Daoy (cell line): ENCODE results near the gene TIAM2. TPM values are rescaled to one million over a fixed set of nuclear protein-coding genes. Genes with fewer than 3 reads are reported as not detected.
A peak's percentile ranks its signal among the peaks of the same experiment; 100 is the strongest.

Experiments used
- DNase-seq: peaks from one replicate; pipeline ENCODE4 v3.0.0-alpha.2; 2015; ENCODE audit warnings: low read depth
- total RNA-seq: library from RNA; depleted of rRNA; stranded (reverse); fragments of >200 nt; shearing (Covaris generic); gene quantifications from 2 replicates; pipeline ENCODE4 v1.2.3, GENCODE V29; 2014

TIAM2 gene
- total RNA-seq, 1 experiment from 2014 or later, result 16.9 TPM

DNA sequence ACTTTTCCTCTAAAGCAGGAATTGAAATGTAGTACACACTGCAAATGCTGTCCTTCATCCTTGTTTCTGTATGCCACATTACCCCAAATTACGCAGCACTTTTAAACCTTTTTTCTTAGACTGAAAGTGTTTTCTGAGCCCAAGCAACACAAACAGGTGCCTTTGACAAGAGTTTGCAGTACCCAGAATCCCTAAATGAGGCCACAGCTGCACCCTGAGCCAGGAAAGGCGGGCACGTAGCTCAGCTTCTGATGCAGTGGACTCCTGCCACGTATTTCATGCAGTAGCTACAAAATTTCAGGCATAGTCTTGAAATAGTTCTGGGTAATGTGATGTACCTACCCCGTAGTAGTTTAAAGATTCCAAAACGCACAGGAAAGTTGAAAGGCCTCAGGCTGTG, 237.7 kb downstream of the TIAM2 start:
- DNase-seq, result no peak

DNA sequence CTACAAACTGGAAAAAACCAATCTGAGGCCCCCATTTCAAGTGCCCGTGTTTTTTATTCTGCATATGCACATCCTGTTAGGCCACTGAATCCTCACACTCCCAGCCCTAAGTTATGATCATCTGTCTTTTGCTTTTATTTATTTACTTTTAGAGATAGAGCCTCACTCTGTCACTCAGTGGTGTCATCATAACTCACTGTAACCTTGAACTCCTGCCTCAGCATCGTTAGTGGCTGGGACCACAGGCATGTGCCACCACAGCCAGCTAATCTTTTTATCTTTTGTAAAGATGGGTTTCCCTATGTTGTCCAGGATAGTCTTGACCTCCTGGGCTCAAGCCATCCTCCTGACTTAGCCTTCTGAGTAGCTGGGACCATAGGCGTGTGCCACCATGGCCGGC, 239.1 kb downstream of the TIAM2 start:
- DNase-seq, result no peak

DNA sequence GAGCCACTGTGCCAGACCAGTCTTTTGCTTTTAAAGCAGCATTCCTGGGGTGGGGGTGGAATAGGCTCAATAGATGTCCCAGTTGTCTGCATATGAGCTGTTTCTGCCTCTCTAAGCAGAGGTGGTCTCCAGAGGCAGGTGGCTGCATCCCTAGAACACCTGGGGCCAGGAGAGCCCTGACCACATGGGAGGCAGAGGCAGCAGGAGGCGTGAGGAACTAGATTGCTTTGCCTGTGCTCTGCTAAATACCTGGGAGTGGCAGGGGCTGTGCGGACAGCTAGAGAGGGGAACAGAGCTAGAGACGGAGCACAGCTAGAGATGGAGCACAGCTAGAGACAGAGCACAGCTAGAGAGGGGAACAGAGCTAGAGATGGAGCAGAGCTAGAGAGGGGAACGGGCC, 239.6 kb downstream of the TIAM2 start:
- no peak for DNase-seq

DNA sequence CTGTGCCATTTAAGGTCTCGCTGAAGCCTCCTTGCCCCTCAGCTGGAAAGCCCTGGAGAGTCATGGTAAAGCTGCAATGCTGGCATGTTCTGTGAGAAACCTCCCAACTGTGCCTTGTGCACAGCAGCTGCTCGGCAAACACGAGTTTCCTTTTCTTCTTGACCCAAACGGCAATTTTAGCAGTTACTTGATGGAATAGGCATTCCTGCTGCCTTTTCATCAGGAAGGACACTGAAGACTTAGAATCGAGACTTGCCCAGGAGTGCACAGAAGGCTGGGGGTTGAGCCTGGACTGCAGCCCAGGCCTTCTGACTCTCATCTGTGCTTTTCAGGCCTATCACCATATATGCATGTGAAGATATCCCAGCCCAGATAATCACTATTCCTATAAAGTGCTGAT, 240.0 kb downstream of the TIAM2 start:
- DNase-seq, result no peak

DNA sequence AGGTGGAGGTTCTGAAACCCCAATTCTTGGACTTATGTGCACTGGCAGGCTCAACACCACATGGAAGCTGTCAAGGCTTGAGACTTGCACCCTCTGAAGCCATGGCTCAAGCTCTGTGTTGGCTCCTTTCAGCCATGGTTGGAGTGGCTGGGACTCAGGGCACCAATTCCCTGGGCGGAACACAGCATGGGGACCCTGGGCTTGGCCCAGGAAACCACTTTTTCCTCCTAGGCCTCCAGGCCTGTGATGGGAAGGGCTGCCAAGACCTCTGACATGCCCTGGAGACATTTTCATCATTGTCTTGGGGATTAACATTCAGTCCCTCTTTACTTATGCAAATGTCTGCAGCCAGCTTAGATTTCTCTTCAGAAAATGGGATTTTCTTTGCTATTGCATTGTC, 242.5 kb downstream of the TIAM2 start:
- no peak for DNase-seq

DNA sequence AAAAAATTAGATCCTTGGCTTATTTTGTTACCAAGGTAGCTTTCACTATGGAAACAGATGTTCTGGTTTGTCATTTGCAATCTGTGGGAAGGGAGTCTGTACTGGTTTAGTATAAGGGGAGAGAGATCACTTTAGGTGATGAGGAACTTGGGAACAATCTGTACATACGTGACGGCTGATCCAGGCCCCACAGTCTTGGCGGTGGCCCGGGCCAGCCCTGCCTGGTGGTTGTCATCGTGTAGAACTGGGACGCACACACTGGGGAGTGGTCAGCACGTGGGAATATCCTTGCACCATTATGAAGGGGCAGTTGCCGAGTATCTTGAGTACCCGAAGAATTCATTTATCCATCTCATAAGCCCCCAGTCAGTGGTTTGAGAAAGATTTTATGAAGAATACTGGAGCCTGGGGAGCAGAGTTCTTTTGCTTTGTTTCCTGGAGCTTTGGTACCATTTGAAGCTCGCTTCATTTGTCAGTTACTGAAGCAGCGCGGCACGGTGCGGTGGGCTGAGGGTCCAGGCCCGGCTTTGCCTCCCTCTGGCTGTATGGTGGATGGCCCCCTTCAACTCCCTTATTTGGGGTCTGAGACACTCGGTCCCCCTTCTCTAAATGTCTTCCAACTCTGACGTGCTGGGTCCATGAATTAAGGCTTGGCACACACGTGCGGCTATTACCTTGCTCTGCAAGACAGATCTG, 245.9 kb downstream of the TIAM2 start:
- no peak for DNase-seq

DNA sequence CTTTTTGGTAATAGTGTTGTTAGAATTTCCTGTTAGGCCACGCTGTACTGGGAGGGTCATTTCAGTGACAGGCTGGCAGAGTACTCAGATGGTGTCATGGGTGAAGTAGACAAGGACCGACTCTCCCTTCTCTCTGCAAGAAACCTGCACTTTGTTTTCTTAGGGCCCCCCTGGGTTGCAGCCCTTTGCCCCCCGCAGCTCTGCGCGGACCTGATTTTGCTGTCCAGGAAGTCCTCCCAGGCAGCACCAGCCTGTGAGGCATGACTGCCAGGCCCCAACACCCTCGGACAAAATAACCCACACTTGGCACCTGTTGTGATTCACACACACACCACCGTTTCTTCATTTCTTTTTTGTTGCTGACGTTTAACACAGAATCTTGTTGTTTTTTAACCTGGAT, 246.9 kb downstream of the TIAM2 start:
- no peak for DNase-seq

DNA sequence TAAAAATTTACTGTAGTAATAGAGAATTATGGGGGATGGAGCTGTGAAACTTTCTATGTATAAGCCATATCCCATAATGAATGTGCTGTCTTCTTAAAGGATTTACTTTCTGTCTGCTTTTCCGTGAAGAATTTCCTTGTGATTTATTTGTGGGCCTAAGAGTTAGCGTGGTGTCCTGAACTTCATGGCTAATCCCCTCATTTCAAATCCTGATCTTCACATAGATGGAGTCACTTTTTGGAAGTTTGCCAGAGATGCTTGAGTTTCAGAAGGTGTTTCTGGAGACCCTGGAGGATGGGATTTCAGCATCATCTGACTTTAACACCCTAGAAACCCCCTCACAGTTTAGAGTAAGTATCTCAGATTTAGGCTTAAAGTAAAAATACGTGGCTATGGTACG, 249.3 kb downstream of the TIAM2 start:
- no peak for DNase-seq

DNA sequence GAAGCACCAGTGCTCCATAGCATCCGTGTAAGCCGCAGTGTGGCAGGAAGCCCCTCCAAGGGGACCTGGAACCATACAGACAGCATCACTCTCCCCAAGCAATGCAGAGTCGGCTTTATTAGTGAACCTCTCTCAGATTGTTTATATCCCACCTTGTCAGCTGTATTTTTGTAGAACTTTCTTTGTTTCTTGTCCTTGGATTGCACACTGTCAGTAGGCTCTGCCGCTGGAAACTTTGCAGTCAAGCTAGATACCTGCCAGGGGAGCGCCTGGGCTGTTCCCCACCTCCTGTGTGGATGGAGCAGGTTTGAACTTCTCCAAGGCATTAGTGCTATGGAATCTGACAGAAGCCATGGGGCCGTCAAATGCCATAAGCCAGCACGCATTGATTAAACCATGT, 250.1 kb downstream of the TIAM2 start:
- DNase-seq, result no peak

DNA sequence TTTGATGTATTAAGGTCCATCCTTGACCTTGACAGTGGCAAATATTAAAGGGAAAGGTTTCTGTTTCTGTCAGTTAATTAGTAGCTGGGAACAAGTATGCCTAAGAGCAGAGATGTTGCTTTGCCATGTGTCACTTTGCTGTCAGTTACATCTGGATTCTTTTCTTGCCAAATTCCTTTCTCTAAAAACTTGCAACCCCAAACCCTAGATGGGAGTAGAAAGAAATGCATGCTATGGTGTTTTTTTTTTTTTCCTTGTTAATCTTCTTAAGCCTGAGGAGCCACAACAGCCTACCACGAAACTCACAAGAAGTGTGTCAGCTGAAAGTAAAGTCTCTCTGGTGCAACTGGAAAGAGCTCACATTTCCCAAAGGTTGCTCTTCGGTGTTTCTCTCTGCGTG, 250.7 kb downstream of the TIAM2 start:
- no peak for DNase-seq

DNA sequence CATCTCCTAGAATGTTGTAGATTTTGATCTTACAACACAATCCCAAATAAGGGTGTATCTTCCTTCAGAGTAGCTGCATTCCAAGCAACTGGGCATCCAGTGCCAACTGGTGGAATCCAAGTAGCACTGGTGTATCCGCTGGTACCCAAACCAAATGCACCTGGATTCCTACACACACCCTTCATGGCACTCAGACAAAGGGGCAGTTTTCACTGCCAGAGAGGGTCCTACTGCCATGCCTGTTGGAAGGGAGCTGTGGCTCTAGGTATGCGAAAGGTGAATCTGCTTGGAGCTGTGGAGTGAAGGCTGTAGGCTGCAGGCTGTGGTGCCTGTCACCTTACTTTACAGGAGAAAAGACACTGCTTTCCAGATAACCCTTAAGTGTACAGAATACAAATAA, 251.7 kb downstream of the TIAM2 start:
- DNase-seq, result no peak

DNA sequence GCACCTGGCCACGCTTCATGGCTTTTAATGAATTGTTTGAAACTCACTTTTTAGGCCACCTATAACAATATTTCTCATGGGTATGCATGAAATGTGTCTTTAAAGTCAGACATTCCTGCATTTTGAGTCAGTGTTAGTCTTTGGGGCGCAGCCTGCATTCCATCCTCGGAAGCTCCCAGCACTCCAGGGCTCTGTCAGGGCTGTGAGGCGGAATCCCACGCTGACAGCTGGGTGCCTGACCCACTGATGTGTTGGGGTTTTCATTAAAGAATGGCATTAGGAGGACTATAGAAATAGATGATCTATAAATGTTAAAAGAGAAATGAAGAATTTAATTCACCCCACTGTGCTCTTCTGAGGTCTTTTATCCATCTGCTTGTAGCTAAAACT, 252.5 kb downstream of the TIAM2 start:
- DNase-seq, result peak; percentile 63

DNA sequence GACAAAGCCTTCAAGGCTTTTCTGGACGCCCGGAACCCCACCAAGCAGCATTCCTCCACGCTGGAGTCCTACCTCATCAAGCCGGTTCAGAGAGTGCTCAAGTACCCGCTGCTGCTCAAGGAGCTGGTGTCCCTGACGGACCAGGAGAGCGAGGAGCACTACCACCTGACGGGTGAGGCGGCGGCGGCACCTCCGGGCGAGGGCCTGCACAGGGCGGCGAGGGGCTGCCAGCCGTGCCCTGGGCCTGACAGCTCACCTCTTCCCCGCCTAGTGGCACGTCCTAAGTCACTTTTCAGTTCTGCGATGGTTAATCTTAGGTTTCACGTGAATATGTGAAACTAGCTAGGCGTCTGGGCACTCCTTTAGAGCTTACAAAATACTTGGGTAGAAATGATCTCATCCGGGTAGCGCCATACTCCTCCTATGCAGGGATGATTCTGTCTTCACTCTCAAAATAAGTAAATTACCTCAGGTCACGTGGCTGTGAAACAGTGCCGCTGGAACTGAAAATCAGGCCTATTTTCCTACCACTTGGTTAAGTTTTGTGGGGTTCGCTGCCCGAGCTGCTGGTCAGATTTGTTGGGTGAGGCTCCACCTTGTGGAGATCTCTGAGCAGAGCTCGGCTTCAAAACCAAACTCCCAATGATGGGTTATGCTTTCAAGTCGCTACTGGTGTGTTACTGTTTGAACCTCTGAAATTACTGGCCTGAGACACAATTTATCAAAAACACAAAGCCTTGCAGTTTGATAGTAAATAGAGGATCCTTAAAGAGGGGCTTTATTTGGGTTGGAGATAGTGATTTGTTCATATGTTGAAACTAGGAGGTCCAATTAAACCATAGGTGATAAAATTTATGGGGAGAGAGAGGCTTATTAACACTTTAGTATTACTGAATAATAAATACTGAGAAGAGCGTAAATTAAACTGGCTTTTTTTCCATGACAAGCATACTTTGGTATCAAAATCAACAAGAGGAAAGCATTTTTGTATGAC, 253.2 kb downstream of the TIAM2 start:
- DNase-seq, result peak; percentile 59

DNA sequence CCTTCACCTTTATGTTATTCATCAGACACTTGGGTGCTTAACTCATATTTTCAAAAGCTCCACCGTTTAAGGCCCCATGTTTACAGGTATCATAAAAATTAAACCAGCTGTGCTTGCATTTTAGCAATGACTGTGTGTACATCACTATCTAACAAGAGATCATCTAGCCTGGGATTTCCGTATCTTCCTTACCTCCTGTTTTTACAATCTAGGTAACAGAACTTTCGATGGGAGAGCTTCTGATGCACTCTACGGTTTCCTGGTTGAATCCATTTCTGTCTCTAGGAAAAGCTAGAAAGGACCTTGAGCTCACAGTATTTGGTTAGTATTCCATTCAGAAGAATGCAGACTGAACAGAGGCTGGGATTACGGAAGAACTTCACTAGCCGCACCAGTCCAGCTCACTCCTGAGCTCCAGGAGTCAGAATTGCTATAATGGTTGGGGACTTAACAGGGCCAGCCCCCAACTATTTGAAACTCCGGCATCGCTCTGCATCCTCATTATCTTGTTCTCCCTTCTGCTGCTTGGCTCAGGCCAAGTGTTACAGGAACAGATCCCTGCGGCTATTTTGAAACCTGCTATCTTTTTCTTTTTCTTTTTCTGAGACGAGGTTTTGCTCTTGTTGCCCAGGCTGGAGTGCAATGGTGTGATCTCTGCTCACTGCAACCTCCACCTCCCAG, 255.7 kb downstream of the TIAM2 start:
- no peak for DNase-seq

DNA sequence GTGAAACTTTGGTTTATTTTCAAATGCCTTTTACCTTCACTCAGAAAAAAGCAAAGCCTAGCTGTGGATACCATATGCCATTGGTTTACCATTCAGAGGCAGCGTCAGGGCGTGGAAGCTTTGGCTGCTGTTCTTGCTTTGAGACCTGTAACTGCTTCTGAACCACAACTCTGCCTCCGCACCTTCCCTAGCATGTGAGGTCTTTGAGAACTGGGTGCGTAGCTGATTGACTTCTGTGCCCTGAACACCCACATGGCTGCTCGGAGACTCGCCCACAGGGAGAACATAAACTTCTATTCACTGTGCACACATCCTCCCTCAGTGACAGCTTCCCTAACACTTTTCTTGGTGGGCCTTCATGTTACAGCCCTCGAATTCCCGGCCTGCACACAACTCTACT, 257.5 kb downstream of the TIAM2 start:
- no peak for DNase-seq

DNA sequence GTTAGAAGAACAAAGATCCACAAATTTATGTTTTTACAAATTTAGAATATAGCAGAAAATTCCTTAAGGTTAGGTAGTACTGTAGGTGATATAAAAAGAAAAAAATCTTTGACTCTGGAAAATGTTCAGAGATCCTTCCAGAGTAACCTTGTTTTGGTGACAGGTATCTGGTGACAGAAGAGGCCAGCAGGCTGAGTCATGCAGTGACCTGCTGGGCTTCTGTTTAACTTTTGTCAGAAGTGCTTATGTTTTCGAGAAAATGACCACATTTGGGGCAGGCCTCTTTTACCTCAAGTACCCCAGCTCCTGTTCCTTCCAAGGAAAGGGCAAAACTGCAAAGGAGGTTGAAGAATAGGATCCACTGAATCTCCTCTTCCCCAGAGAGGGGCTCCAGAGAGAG, 258.2 kb downstream of the TIAM2 start:
- no peak for DNase-seq

DNA sequence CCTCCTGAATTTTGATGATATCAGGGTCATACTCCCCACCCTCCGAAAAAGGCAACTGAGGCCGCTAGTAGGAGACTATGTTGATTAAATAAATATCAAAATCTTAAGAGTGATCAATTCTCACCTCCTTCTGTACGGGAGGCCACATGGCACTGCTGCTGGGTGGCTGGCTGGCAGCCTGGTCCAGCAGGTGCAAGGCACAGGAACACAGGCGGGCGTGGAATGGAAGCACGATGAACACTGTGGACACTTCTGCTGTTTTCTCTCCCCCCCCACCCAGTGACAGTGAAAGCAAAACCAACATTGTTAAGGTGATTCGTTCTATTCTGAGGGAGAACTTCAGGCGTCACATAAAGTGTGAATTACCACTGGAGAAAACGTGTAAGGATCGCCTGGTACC, 259.0 kb downstream of the TIAM2 start:
- no peak for DNase-seq

DNA sequence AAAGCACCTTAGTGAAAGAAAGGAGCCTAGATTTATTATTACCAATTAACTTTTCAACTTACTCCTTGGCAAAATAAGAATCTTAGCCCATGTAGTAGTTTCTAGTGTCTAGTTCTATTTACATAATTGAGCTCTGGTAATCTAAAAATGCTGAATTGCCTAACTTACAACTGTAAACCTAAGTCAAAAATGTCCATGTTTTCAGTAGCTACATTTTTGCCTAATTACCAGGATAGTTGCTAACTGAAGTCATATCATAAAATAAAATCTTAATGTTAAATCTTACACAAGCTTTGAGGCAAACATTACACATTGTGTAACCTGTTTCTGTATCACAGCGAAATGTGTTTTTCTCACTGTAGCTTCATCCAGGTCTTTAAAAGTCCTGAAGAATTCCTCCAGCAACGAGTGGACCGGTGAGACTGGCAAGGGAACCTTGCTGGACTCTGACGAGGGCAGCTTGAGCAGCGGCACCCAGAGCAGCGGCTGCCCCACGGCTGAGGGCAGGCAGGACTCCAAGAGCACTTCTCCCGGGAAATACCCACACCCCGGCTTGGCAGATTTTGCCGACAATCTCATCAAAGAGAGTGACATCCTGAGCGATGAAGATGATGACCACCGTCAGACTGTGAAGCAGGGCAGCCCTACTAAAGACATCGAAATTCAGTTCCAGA, 261.1 kb downstream of the TIAM2 start:
- no peak for DNase-seq

DNA sequence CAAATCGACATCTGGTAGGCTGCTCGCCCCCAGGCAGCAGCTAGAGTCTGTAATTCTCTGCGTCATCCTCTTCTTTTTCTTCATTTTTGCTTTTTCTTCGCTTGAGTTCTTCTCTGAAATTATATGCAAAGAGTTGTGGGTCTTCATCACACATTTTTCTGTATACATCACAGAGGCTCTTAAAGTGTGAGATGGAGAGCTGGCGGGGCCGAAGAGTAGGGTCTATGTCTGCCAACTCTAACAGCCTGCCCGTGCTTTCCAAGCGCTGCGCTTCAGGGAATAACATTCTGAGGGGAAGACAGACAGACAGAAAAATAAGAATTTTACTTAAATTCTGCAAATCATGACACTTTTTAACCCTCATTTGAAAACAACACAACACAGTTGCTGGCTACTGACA, 262.7 kb downstream of the TIAM2 start:
- DNase-seq, result no peak

DNA sequence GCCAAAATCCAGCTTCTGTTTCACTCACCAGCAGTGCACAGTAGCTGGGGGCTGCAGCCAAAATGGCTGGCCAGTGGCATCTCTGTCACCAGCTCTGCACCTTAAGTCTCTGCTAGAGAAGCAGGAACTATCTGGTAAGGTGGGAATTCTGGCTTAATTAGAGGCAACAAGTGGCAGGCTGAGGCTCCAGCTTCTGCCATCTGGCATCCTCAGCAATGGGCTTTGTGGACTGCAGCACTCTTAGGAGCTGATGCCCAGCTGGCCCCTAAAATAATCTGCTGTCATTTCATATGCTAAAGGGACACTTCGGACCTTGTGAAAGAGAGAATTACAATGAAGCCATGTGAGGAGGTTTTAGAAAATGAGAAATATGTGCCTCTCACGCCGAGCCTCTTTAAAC, 264.1 kb downstream of the TIAM2 start:
- DNase-seq, result no peak

DNA sequence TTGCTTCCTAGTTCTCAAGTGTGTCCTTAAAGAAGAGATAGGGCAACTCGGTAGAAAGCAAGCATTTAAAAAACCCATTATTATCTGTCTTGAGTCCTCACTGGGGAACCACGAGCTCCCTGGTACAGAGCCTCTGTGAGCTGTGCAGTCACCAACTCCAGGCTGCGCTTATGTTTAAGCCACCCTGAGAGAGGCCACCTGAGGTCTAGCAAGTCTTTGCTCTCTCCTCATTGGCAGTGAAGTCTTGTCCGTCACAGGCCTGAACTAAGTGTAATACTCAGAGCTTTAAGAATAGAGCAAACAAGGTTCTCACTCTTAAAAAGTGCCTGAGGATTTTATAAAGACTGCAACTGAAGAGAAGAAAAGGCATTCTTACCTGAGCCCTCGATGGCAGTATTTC, 264.8 kb downstream of the TIAM2 start:
- DNase-seq, result no peak

DNA sequence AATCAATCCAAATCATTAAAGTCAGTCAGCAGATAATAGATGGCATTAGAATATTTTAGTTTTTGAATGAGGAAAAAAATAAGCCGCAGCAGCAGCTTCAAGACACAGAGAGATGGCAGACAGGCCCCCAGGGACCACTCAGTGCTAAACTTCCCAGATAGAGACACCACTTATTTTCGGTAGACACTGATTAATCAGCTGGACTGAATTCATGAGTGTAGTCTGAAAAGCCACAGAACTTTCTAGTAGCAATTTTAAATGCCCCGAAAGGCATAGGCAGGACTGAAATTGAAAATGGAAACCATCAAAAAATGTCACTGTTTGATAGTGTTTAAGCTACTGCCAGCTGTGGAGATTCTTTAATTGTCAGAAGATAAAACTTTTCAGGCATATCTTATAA, 265.6 kb downstream of the TIAM2 start:
- no peak for DNase-seq
